ENCODE data around the gene UNC13D.
"Not testable (repeated sequence)": the region's sequence is repeated elsewhere in the genome, so short reads cannot be mapped to it uniquely, and the experiment has no call there.

The UNC13D gene

GRCh38 chr17:75779250-75779986, 64.8 kb downstream of the UNC13D start:
- TF ChIP-seq CTCF (IDR thresholded peaks at IDR 0.05; ENCODE audit: control extremely low read depth, extremely low read depth, low read depth, missing control alignments), result no peak
- DNase-seq (ENCODE audit: extremely low spot score), result peak; percentile 94
- ChIA-PET CTCF (interaction anchor here (0.7 to 8.6 kb wide), 11 partner anchors 10 to 146 kb away, joined by 3 to 71 read pairs (median 3); partner anchors contain the start of genes GALK1 and SMIM5), POLR2A (interaction anchor here (0.6 to 7.2 kb wide), 38 partner anchors 9 to 906 kb away, joined by 3 to 97 read pairs (median 4); partner anchors contain the start of genes FDXR, GALK1, UNC13D and WBP2)

GRCh38 chr17:75778861-75779249, 65.3 kb downstream of the UNC13D start:
- POLR2A ChIA-PET, result interaction anchor here (0.6 to 7.2 kb wide), 4 partner anchors 15 to 1151 kb away, joined by 3 to 97 read pairs (median 13); partner anchors contain the start of genes GALK1 and WBP2
- peak; percentile 63 for DNase-seq (ENCODE audit: extremely low spot score)
- peak; percentile 58 for TF ChIP-seq CTCF (IDR thresholded peaks at IDR 0.05; ENCODE audit: control extremely low read depth, extremely low read depth, low read depth, missing control alignments)
- CTCF ChIA-PET, result interaction anchor here (1.9 to 8.6 kb wide), 2 partner anchors 11 to 15 kb away, joined by 7 to 71 read pairs; partner anchors contain the start of gene GALK1

GRCh38 chr17:75778066-75778860, 65.9 kb downstream of the UNC13D start:
- DNase-seq (ENCODE audit: extremely low spot score), result not testable (repeated sequence)
- ChIA-PET CTCF (interaction anchor here (1.5 to 8.6 kb wide), 4 partner anchors 11 to 47 kb away, joined by 3 to 71 read pairs (median 6); partner anchors contain the start of gene GALK1), POLR2A (interaction anchor here (0.6 to 7.2 kb wide), 4 partner anchors 15 to 1152 kb away, joined by 3 to 97 read pairs (median 4); partner anchors contain the start of gene GALK1)

GRCh38 chr17:75777296-75777922, 66.8 kb downstream of the UNC13D start:
- ChIA-PET CTCF (interaction anchor here (0.8 to 8.6 kb wide), 8 partner anchors 12 to 176 kb away, joined by 3 to 71 read pairs (median 4); partner anchors contain the start of gene GALK1), POLR2A (interaction anchor here (0.6 to 7.2 kb wide), 8 partner anchors 7 to 98 kb away, joined by 4 to 97 read pairs (median 8); partner anchors contain the start of genes GALK1, UNC13D, UNK and WBP2)
- TF ChIP-seq CTCF (IDR thresholded peaks at IDR 0.05; ENCODE audit: control extremely low read depth, extremely low read depth, low read depth, missing control alignments), result no peak
- DNase-seq (ENCODE audit: extremely low spot score), result no peak

All from GM10248 (cell line).